ENCODE measurements around the gene HDLBP. TPM values are rescaled to one million over a fixed set of nuclear protein-coding genes. Genes with fewer than 3 reads are reported as not detected.

HDLBP gene
- total RNA-seq, 1 experiment from 2014 or later: 467 TPM

Other genes with a start within 250 kb of the HDLBP start
- 23.9 and 30.8 TPM in 2 replicates for gene MTERF4, start 213.4 kb downstream of the HDLBP start, total RNA-seq (2014; rRNA removed; shearing (Covaris generic))
- 4.8 and 6.3 TPM in 2 replicates for gene PASK, start 166.2 kb downstream of the HDLBP start, total RNA-seq (2014; rRNA removed; shearing (Covaris generic))
- 101 TPM in 2 replicates for gene PPP1R7, start 165.2 kb downstream of the HDLBP start, total RNA-seq (2014; rRNA removed; shearing (Covaris generic))
- gene ANO7, start 127.0 kb downstream of the HDLBP start, total RNA-seq (2014; rRNA removed; shearing (Covaris generic)): 0.72 and 1.1 TPM in 2 replicates
- 451 and 502 TPM in 2 replicates for gene SEPTIN2, start 253 bp upstream of the HDLBP start, total RNA-seq (2014; rRNA removed; shearing (Covaris generic))
- 38.1 and 41.6 TPM in 2 replicates for gene FARP2, start 40.6 kb upstream of the HDLBP start, total RNA-seq (2014; rRNA removed; shearing (Covaris generic))
- 158 and 188 TPM in 2 replicates for gene STK25, start 192.9 kb upstream of the HDLBP start, total RNA-seq (2014; rRNA removed; shearing (Covaris generic))
- 13.1 and 13.2 TPM in 2 replicates for gene BOK, start 243.1 kb upstream of the HDLBP start, total RNA-seq (2014; rRNA removed; shearing (Covaris generic))